ENCODE results near the gene TXNL4A.

Gene TXNL4A

DNA sequence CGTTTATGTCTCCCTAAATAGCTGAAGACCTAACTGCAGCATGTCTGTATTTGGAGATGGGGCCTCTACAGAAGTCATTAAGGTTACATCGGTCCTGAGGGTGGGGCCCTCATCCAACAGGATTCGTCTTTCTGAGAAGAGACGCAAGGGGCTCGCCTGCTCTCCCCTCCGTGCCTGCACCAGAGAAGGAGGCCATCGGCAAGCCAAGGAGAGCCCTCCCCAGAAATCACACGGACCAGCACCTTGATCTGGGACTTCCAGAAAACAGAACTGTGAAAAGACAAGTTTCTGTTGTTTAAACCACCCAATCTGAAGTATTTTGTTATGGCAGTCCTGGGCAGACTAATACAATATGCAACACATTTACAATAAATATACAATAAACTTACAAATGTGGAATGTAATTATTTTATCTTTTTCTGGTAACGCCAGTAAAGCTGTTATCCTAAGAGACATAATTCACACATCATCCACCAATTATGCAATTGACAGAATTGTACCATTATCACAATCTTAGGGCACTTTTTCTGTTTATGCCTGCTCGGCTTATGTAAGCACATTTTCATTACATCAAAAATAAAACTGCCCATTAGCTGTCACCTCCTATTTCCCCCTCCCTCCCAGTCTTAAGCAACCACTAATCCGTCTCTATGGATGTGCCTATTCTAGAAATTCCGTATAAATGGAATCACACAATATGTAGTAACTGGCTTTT is 17.8 kb downstream of the TXNL4A start:
- H3K36me3 ChIP-seq (ENCODE audit: control insufficient read depth in 2 of 2, insufficient read depth in 1 of 2, low read length in 2 of 2): peaks cover 35 to 61% of the 10 kb centered on the region in 2 experiments
- CTCF ChIA-PET: interaction anchor here (0.6 kb wide), 1 partner anchor 15 kb away, joined by 4 read pairs; no protein-coding TSS in a partner anchor
- TF ChIP-seq ZNF133 (tag by site-specific recombination; IDR thresholded peaks at IDR 0.05) (peak; percentile 97), ZNF776 (tag by site-specific recombination; IDR thresholded peaks at IDR 0.05; ENCODE audit: borderline replicate concordance) (no peak)

DNA sequence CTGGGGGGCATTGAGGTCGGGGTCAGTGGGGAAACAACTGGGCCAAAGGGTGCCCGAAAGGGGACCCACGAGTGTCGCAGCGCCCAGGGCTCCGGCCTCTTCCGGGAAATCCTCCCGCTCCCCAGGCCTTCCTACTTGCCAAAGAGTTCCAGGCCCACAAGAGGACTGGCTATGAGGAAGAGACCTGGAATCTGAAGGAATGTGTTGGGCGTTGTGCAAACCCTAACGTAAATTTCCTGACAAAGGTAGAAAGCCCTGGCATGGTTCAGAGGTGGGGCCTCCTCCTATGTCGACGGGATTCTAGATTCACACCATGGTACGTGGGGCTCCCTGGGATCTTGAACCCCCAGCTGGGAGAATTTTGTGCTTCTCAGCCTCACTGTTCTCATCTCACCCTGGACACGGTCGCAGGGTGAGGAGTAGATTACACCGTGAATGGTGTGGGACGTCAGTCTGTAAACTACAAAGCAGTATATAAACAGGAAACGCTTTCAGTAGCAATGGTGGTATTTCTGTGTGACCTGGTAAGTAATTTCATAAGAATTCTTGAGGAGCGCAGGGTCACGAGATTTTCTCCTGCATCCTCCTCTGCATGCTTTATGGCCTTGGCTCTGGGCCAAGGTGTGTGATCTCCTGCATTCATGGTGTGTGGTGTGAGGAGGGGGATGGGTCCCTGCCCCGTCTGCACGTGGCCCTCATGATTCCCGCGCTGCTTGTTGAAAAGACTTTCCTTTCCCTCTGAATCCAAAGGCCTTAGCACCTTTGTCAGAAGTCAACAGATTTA is 23.1 kb downstream of the TXNL4A start:
- H3K4me1 ChIP-seq (ENCODE audit: control insufficient read depth, insufficient read depth, low read length): peaks cover 13% of the 10 kb centered on the region
- peak overlapping the region; percentile 52 for H3K4me3 ChIP-seq (ENCODE audit: low read depth, low read length)
- ChIA-PET CTCF (interaction anchor here (0.6 to 1.7 kb wide), 4 partner anchors 18 to 347 kb away, joined by 3 to 10 read pairs (median 4); no protein-coding TSS in a partner anchor), POLR2A (interaction anchor here (0.5 kb wide), 1 partner anchor 14 kb away, joined by 3 read pairs; the partner anchor contains the start of gene SLC66A2)
- peaks cover 5 to 9% of the 10 kb centered on the region in 2 experiments; a peak in 2 of 3 replicates for H3K36me3 ChIP-seq (ENCODE audit: control insufficient read depth in 2 of 2, insufficient read depth in 1 of 2, low read length in 2 of 2)
- peak overlapping the region; percentile 72 for H3K27ac ChIP-seq (ENCODE audit: extremely low read depth, low read depth, low read length)
- no peaks in the 10 kb centered on the region for H3K9me3 ChIP-seq (ENCODE audit: control insufficient read depth, insufficient read depth, low read depth, low read length)
- TF ChIP-seq, protein P1, sequence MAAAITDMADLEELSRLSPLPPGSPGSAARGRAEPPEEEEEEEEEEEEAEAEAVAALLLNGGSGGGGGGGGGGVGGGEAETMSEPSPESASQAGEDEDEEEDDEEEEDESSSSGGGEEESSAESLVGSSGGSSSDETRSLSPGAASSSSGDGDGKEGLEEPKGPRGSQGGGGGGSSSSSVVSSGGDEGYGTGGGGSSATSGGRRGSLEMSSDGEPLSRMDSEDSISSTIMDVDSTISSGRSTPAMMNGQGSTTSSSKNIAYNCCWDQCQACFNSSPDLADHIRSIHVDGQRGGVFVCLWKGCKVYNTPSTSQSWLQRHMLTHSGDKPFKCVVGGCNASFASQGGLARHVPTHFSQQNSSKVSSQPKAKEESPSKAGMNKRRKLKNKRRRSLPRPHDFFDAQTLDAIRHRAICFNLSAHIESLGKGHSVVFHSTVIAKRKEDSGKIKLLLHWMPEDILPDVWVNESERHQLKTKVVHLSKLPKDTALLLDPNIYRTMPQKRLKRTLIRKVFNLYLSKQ (tag by site-specific recombination; IDR thresholded peaks at IDR 0.05; ENCODE audit: borderline replicate concordance): no peak
- TF ChIP-seq ZFP69B (tag by site-specific recombination; IDR thresholded peaks at IDR 0.05) (peak; percentile 46; the same call in 1 of the 2 replicates), ZBTB17 (tag by site-specific recombination; IDR thresholded peaks at IDR 0.05) (peak; percentile 61), ZNF302 (tag by site-specific recombination; IDR thresholded peaks at IDR 0.05; ENCODE audit: low read depth) (no peak), ZNF335 (tag by site-specific recombination; conservative IDR thresholded peaks at IDR 0.05) (peak; percentile 82), YY2 (tag by site-specific recombination; IDR thresholded peaks at IDR 0.05) (peak; percentile 34; the same call in 1 of the 2 replicates), SP7 (tag by site-specific recombination; IDR thresholded peaks at IDR 0.05) (peak; percentile 90), OVOL3 (tag by site-specific recombination; IDR thresholded peaks at IDR 0.05) (no peak), ZNF501 (tag by site-specific recombination; IDR thresholded peaks at IDR 0.05) (peak; percentile 55; the same call in 1 of the 2 replicates), ZNF677 (tag by site-specific recombination; IDR thresholded peaks at IDR 0.05) (no peak), ZNF404 (tag by site-specific recombination; IDR thresholded peaks at IDR 0.05) (no peak), ZNF146 (tag by site-specific recombination; IDR thresholded peaks at IDR 0.05) (no peak), KLF16 (tag by site-specific recombination; IDR thresholded peaks at IDR 0.05) (peak; percentile 27; the same call in 1 of the 2 replicates), ZNF184 (tag by site-specific recombination; IDR thresholded peaks at IDR 0.05) (0 out of 2 replicates have a peak, but pooled peaks have one; percentile 52), GFI1B (tag by site-specific recombination; IDR thresholded peaks at IDR 0.05) (no peak), ZBTB8A (tag by site-specific recombination; IDR thresholded peaks at IDR 0.05) (peak; percentile 57), BCL11A (tag by site-specific recombination; IDR thresholded peaks at IDR 0.05; ENCODE audit: low read depth) (0 out of 2 replicates have a peak, but pooled peaks have one; percentile 29), GLIS1 (tag by site-specific recombination; IDR thresholded peaks at IDR 0.05) (peak; percentile 84), ZNF776 (tag by site-specific recombination; IDR thresholded peaks at IDR 0.05; ENCODE audit: borderline replicate concordance) (no peak), ZNF660 (tag by site-specific recombination; IDR thresholded peaks at IDR 0.05) (0 out of 2 replicates have a peak, but pooled peaks have one; percentile 59)
- TF ChIP-seq, protein P2, sequence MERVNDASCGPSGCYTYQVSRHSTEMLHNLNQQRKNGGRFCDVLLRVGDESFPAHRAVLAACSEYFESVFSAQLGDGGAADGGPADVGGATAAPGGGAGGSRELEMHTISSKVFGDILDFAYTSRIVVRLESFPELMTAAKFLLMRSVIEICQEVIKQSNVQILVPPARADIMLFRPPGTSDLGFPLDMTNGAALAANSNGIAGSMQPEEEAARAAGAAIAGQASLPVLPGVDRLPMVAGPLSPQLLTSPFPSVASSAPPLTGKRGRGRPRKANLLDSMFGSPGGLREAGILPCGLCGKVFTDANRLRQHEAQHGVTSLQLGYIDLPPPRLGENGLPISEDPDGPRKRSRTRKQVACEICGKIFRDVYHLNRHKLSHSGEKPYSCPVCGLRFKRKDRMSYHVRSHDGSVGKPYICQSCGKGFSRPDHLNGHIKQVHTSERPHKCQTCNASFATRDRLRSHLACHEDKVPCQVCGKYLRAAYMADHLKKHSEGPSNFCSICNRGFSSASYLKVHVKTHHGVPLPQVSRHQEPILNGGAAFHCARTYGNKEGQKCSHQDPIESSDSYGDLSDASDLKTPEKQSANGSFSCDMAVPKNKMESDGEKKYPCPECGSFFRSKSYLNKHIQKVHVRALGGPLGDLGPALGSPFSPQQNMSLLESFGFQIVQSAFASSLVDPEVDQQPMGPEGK (tag by site-specific recombination; IDR thresholded peaks at IDR 0.05): peak; percentile 7; the same call in 1 of the 2 replicates
- TF ChIP-seq, protein P3, sequence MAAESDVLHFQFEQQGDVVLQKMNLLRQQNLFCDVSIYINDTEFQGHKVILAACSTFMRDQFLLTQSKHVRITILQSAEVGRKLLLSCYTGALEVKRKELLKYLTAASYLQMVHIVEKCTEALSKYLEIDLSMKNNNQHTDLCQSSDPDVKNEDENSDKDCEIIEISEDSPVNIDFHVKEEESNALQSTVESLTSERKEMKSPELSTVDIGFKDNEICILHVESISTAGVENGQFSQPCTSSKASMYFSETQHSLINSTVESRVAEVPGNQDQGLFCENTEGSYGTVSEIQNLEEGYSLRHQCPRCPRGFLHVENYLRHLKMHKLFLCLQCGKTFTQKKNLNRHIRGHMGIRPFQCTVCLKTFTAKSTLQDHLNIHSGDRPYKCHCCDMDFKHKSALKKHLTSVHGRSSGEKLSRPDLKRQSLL (tag by site-specific recombination; IDR thresholded peaks at IDR 0.05): peak; percentile 66; the same call in 1 of the 2 replicates
- TF ChIP-seq, protein P4, sequence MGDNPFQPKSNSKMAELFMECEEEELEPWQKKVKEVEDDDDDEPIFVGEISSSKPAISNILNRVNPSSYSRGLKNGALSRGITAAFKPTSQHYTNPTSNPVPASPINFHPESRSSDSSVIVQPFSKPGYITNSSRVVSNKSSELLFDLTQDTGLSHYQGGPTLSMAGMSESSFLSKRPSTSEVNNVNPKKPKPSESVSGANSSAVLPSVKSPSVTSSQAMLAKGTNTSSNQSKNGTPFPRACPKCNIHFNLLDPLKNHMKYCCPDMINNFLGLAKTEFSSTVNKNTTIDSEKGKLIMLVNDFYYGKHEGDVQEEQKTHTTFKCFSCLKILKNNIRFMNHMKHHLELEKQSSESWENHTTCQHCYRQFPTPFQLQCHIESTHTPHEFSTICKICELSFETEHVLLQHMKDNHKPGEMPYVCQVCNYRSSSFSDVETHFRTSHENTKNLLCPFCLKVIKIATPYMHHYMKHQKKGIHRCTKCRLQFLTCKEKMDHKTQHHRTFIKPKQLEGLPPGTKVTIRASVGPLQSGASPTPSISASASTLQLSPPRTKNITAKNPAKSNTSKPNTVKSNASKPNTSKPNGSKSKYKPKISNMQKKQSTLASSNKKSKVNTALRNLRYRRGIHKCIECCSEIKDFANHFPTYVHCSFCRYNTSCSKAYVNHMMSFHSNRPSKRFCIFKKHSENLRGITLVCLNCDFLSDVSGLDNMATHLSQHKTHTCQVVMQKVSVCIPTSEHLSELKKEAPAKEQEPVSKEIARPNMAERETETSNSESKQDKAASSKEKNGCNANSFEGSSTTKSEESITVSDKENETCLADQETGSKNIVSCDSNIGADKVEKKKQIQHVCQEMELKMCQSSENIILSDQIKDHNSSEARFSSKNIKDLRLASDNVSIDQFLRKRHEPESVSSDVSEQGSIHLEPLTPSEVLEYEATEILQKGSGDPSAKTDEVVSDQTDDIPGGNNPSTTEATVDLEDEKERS (tag by site-specific recombination; IDR thresholded peaks at IDR 0.05): peak; percentile 70; the same call in 1 of the 2 replicates

More for the DNA sequence above, 17.8 kb downstream of the TXNL4A start:
- POLR2A ChIA-PET: no interaction called here
- Histone ChIP-seq H3K4me1 (ENCODE audit: control insufficient read depth, insufficient read depth, low read length) (peaks cover 2% of the 10 kb centered on the region; the same call in 1 of the 2 replicates), H3K4me3 (ENCODE audit: low read depth, low read length) (no peak overlapping the region), H3K9me3 (ENCODE audit: control insufficient read depth, insufficient read depth, low read depth, low read length) (no peaks in the 10 kb centered on the region), H3K27ac (ENCODE audit: extremely low read depth, low read depth, low read length) (no peak overlapping the region)

All from HEK293 (cell line).